Smooth muscle cell (in vitro differentiated cells): ENCODE data around the gene NRXN2. TPM values are rescaled to one million over a fixed set of nuclear protein-coding genes. Genes with fewer than 3 reads are reported as not detected.

ENCODE experiments used
- DNase-seq: peaks from one replicate; lab custom pipeline; 2025; ENCODE audit not compliant: unreplicated experiment; lab: John Stamatoyannopoulos, UW
- H2AFZ ChIP-seq: fragments of 200-600 bp; sonication (generic); 2 replicates; pipeline ENCODE4 v1.6.0; 2016; ENCODE audit warnings: antibody characterized with exemption, low read depth, mild to moderate bottlenecking
- H3F3A ChIP-seq: fragments of 200-600 bp; sonication (generic); 2 replicates; pipeline ENCODE4 v1.6.0; 2017; ENCODE audit warnings: antibody characterized with exemption, low read depth
- H3K27ac ChIP-seq: fragments of 200-600 bp; sonication (generic); 2 replicates; pipeline ENCODE4 v1.5.1; 2016; ENCODE audit warnings: low read depth, mild to moderate bottlenecking
- H3K27me3 ChIP-seq: fragments of 200-600 bp; sonication (generic); 2 replicates; pipeline ENCODE4 v1.6.1; 2016; ENCODE audit warnings: low read depth, mild to moderate bottlenecking
- H3K36me3 ChIP-seq: fragments of 200-600 bp; sonication (generic); 2 replicates; pipeline ENCODE4 v1.5.1; 2016; ENCODE audit warnings: low read depth
- H3K4me1 ChIP-seq: fragments of 200-600 bp; sonication (generic); 2 replicates; pipeline ENCODE4 v1.5.1; 2016; ENCODE audit warnings: low read depth
- H3K4me2 ChIP-seq: fragments of 200-600 bp; sonication (generic); 2 replicates; pipeline ENCODE4 v1.6.0; 2016; ENCODE audit warnings: mild to moderate bottlenecking
- H3K4me3 ChIP-seq: fragments of 200-600 bp; sonication (generic); 2 replicates; pipeline ENCODE4 v1.5.1; 2016; ENCODE audit warnings: mild to moderate bottlenecking
- H3K79me2 ChIP-seq: fragments of 200-600 bp; sonication (generic); 2 replicates; pipeline ENCODE4 v1.6.0; 2016; ENCODE audit warnings: low read depth, mild to moderate bottlenecking
- H3K9ac ChIP-seq: fragments of 200-600 bp; sonication (generic); 2 replicates; pipeline ENCODE4 v1.6.0; 2016; ENCODE audit warnings: low read depth
- H3K9me3 ChIP-seq: fragments of 200-600 bp; sonication (generic); replicated peaks from 2 replicates; pipeline ENCODE4 v1.5.1; 2016; ENCODE audit warnings: low read depth
- H4K20me1 ChIP-seq: fragments of 200-600 bp; sonication (generic); 2 replicates; pipeline ENCODE4 v1.6.0; 2016; ENCODE audit warnings: low read depth
- WGBS: methylation state at CpG from one replicate; pipeline ENCODE4 v1.1.7; 2016; ENCODE audit warnings: low lambda C conversion rate; 5-methylcytosine and 5-hydroxymethylcytosine counted together
- polyA plus RNA-seq: library from polyadenylated mRNA; unstranded; fragments of >200 nt; fragmentation: Nextera tagmentation; extraction: Ambion mirVana; gene quantifications from 2 replicates; pipeline ENCODE4 v1.2.1, GENCODE V29; 2016
- total RNA-seq: library from RNA; depleted of rRNA; stranded (reverse); fragments of >200 nt; gene quantifications from 2 replicates; pipeline ENCODE4 v1.2.3, GENCODE V29; 2014
- TF ChIP-seq, protein P1 (sequence below): fragments of 200-600 bp; sonication (generic); IDR thresholded peaks from 2 replicates; pipeline ENCODE4 v1.5.1; 2017; ENCODE audit warnings: borderline replicate concordance, mild to moderate bottlenecking, antibody characterized with exemption; ENCODE audit not compliant: insufficient read depth, poor library complexity, severe bottlenecking

NRXN2 gene
- total and polyA plus RNA-seq, 2 experiments from 2014 or later = 1.4 to 1.7 TPM

DNA sequence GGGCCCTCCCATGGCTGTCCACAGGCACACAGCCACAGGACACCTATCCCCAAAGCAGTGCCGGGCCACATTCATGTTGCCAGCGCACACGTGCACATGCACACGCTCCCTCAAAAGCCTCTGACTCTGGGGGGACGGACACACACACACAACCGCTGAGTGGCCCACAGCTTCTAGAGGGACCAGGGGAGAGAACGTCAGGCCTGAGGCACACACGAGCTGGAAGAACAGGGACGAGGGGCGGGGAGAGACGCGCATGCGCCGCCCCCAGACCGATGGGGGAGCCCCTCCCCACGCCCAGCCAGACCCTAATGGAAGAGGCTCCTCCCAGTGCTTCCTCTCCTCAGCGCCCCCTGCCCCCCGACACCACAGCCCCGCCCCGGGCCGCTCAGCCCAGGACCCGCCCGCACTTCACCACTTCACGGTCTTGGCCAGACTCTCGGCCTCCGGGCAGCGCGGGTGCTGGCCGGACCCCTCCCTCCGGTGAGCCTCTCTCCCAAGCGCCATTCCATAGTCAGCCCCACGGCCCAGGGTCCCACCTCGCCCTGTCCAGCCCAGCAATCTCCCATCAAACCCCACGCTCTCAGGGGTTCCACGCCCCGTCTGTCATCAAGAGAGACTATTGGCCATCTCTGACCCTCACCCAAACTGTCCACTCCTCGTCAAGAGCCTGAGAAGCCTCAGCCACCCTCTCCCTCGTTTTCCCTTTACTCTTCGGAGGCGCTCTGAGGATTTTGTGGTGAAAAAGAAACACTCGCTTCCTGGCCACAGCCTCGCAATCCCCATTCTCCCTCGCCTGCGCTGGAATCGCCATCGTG lies 11.7 kb downstream of the NRXN2 start:
- H3K4me1 ChIP-seq = no peaks in the 10 kb centered on the region
- no peak overlapping the region for H3K9ac ChIP-seq
- DNase-seq = no peak
- no peaks in the 10 kb centered on the region for H3F3A ChIP-seq
- no peaks in the 10 kb centered on the region for H3K9me3 ChIP-seq
- no peak overlapping the region for H3K4me2 ChIP-seq
- peaks cover 56% of the 10 kb centered on the region for H3K27me3 ChIP-seq
- H2AFZ ChIP-seq = no peak overlapping the region
- H3K27ac ChIP-seq = no peak overlapping the region
- no peaks in the 10 kb centered on the region for H3K36me3 ChIP-seq
- no peaks in the 10 kb centered on the region for H3K79me2 ChIP-seq
- no peaks in the 10 kb centered on the region for H4K20me1 ChIP-seq
- H3K4me3 ChIP-seq = no peak overlapping the region
- TF ChIP-seq, protein P1, sequence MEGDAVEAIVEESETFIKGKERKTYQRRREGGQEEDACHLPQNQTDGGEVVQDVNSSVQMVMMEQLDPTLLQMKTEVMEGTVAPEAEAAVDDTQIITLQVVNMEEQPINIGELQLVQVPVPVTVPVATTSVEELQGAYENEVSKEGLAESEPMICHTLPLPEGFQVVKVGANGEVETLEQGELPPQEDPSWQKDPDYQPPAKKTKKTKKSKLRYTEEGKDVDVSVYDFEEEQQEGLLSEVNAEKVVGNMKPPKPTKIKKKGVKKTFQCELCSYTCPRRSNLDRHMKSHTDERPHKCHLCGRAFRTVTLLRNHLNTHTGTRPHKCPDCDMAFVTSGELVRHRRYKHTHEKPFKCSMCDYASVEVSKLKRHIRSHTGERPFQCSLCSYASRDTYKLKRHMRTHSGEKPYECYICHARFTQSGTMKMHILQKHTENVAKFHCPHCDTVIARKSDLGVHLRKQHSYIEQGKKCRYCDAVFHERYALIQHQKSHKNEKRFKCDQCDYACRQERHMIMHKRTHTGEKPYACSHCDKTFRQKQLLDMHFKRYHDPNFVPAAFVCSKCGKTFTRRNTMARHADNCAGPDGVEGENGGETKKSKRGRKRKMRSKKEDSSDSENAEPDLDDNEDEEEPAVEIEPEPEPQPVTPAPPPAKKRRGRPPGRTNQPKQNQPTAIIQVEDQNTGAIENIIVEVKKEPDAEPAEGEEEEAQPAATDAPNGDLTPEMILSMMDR = no peak
- WGBS = 54% methylated on average over 21 of the region's 46 CpGs

DNA sequence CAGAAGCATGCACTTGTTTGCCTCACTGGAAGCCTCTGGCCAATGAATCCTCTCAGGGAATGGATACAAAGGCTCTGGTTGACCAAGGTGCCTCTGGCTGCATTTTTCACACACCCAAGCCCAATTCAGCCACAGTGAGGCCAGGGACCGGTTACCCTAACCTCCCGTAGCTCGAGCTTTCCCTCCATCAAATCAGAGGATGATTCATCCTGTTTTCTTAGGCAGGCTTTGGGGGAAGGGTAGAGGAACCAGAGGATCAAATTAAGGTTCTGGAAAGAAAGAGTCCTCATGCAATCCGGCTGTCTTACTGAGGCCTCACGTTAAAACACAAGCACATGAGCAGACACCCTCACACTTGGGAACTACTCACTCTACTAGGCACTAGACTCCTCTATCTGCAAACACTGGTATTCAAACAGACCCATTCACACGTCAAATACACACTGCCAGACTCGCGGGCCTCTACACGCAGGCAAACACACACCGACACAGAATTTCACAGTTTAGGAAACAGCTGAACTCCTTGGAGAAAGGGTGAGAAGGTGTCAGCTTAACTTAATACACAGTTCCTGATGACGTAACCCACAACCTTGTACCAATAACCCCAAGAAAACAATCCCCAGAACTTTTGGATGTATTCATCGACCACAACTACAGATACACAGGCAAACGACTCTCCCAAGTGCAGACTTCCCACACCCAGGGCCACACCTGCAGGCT lies 12.4 kb downstream of the NRXN2 start:
- Histone ChIP-seq H3K27me3 (peaks cover 53% of the 10 kb centered on the region), H2AFZ (no peak overlapping the region)

DNA sequence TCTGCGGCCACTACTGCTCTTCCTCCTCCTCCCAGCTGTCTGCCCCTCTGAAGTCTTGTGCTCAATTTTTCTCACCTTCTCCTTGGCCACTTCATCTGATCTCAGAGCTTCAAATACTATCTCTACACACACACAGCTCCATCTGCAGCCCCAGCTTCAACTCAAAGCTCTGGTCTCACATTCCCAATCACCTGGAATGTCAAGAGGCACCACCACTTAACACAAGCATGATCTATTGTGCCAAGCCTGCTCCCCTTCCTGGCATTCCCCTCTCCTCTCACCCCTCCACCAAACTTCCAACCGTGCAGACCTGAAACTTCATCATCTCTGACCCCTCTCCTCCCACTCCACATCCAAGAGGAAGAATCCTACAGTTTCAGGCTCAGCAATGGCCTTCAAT lies 17.5 kb downstream of the NRXN2 start:
- H3K4me3 ChIP-seq = no peak overlapping the region
- H3F3A ChIP-seq = no peaks in the 10 kb centered on the region
- DNase-seq = no peak
- no peak overlapping the region for H3K27ac ChIP-seq
- H3K27me3 ChIP-seq = peaks cover 33% of the 10 kb centered on the region
- no peak overlapping the region for H3K4me2 ChIP-seq
- H3K79me2 ChIP-seq = no peaks in the 10 kb centered on the region
- H3K9ac ChIP-seq = no peak overlapping the region
- no peak overlapping the region for H2AFZ ChIP-seq
- no peaks in the 10 kb centered on the region for H3K36me3 ChIP-seq
- WGBS = 54% methylated on average over 2 of the region's 2 CpGs
- no peaks in the 10 kb centered on the region for H4K20me1 ChIP-seq
- no peaks in the 10 kb centered on the region for H3K9me3 ChIP-seq
- no peaks in the 10 kb centered on the region for H3K4me1 ChIP-seq
- TF ChIP-seq, protein P1 = no peak

More for the DNA sequence above, 12.4 kb downstream of the NRXN2 start:
- no peak overlapping the region for H3K9ac ChIP-seq
- no peak overlapping the region for H3K4me2 ChIP-seq
- DNase-seq = no peak
- no peak overlapping the region for H3K4me3 ChIP-seq
- no peak overlapping the region for H3K27ac ChIP-seq
- 40% methylated on average over 13 of the region's 13 CpGs for WGBS
- H3K4me1 ChIP-seq = no peaks in the 10 kb centered on the region
- H3F3A ChIP-seq = no peaks in the 10 kb centered on the region
- no peaks in the 10 kb centered on the region for H3K36me3 ChIP-seq
- TF ChIP-seq, protein P1 = no peak
- no peaks in the 10 kb centered on the region for H3K9me3 ChIP-seq
- no peaks in the 10 kb centered on the region for H3K79me2 ChIP-seq
- no peaks in the 10 kb centered on the region for H4K20me1 ChIP-seq
